CD4-positive, alpha-beta memory T cell (primary cell): ENCODE data around the gene GALNT7. TPM values are rescaled to one million over a fixed set of nuclear protein-coding genes. Genes with fewer than 3 reads are reported as not detected.
"Not testable (repeated sequence)": the region's sequence is repeated elsewhere in the genome, so short reads cannot be mapped to it uniquely, and the experiment has no call there.

Source experiments
- CTCF ChIA-PET: fragments of 350-600 bp; sonication (Branson Sonifier 250); formaldehyde crosslinking; loops from one replicate; lab custom pipeline; 2021; ENCODE audit warnings: inconsistent platforms; ENCODE audit not compliant: partially characterized antibody; lab: Charles Lee
- POLR2A ChIA-PET: fragments of 350-600 bp; sonication (Branson Sonifier 250); formaldehyde crosslinking; loops from one replicate; lab custom pipeline; 2021; ENCODE audit not compliant: partially characterized antibody; lab: Charles Lee
- DNase-seq, 5 donors: peaks; one replicate each; pipeline versions ENCODE4 v3.0.0 to v3.0.0-alpha.2; 2020 to 2022; ENCODE audit warnings: mixed read lengths in 1 of 5
- H3K27ac ChIP-seq: one replicate; pipeline ENCODE4 v1.7.0; 2013; ENCODE audit warnings: low read depth, low read length
- H3K27me3 ChIP-seq: 2 replicates; pipeline ENCODE4 v1.7.0; 2013; ENCODE audit warnings: mild to moderate bottlenecking, low read length, moderate library complexity; ENCODE audit not compliant: insufficient read depth
- H3K36me3 ChIP-seq: 2 replicates; pipeline ENCODE4 v1.7.0; 2013; ENCODE audit warnings: mild to moderate bottlenecking, low read length, moderate library complexity; ENCODE audit not compliant: insufficient read depth
- H3K4me1 ChIP-seq: 2 replicates; pipeline ENCODE4 v1.7.0; 2013; ENCODE audit warnings: mild to moderate bottlenecking, low read length, moderate library complexity; ENCODE audit not compliant: insufficient read depth
- H3K4me3 ChIP-seq, 2 donors: one replicate each; pipeline ENCODE4 v1.7.0; 2013; ENCODE audit warnings: low read length in 2 of 2, mild to moderate bottlenecking in 1 of 2
- H3K9me3 ChIP-seq, 2 donors: one replicate each; pipeline ENCODE4 v1.7.0; 2013; ENCODE audit warnings: low read length in 2 of 2, control low read depth in 1 of 2; ENCODE audit not compliant: control insufficient read depth in 1 of 2
- H3K27ac Mint-ChIP-seq, 7 donors: one replicate each; pipeline ENCODE4 v1.8.0; 2020 to 2021; ENCODE audit warnings: mixed read lengths in 7 of 7, mild to moderate bottlenecking in 6 of 7, inconsistent platforms in 3 of 7, moderate library complexity in 3 of 7
- H3K27me3 Mint-ChIP-seq, 2 donors: one replicate each; pipeline ENCODE4 v1.8.0; 2020 to 2021; ENCODE audit warnings: mixed read lengths in 2 of 2
- H3K36me3 Mint-ChIP-seq, 2 donors: one replicate each; pipeline ENCODE4 v1.8.0; 2020 to 2021; ENCODE audit warnings: mixed read lengths in 2 of 2, inconsistent platforms in 1 of 2, mild to moderate bottlenecking in 1 of 2
- H3K4me1 Mint-ChIP-seq, 4 donors: one replicate each; pipeline ENCODE4 v1.8.0; 2020 to 2021; ENCODE audit warnings: mixed read lengths in 4 of 4, mild to moderate bottlenecking in 1 of 4
- H3K4me3 Mint-ChIP-seq, 8 donors: one replicate each; pipeline ENCODE4 v1.8.0; 2020 to 2021; ENCODE audit warnings: mixed read lengths in 8 of 8, mild to moderate bottlenecking in 7 of 8, moderate library complexity in 6 of 8, inconsistent platforms in 3 of 8
- H3K9me3 Mint-ChIP-seq, 8 donors: one replicate each; pipeline ENCODE4 v1.8.0; 2020 to 2021; ENCODE audit warnings: mixed read lengths in 8 of 8, mild to moderate bottlenecking in 5 of 8, inconsistent platforms in 3 of 8, moderate library complexity in 1 of 8
- intact Hi-C: fragments of 100-400 bp; cut with micrococcal nuclease; formaldehyde crosslinking; loops from one replicate; pipeline ENCODE4 v1.15.1; 2023
- polyA plus RNA-seq, 2 donors: library from polyadenylated mRNA; unstranded; fragments of 300-500 nt; fragmentation: Illumina TruSeq; gene quantifications; one replicate each; pipeline ENCODE4 v1.2.3, GENCODE V29; 2021
- total RNA-seq, 2 experiments: library from RNA; stranded (reverse); gene quantifications; one replicate each; pipeline ENCODE4 v1.2.3, GENCODE V29; 2021

Gene GALNT7
- total and polyA plus RNA-seq, 4 experiments from 2014 or later: 12.6 to 26.3 (median 22.3) TPM

DNA sequence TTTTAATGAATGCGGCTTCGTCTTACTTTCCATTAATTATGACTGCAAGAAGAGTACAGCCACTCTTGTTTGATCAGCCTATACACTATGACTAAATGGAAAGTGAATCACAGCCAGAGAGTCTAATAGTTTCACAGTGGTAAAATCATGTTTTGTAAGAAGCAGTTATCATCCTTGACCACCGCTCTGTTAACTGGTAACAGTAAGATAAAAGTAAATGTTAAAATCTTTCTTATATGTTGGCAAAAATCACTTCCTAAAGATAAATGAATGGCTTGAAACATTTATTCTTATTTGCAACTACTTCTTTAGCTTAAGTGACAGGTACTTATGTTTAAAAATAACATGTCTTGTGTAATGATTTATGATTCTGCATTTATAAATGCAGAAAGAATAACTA is 13.2 kb downstream of the GALNT7 start:
- no peak overlapping the region for H3K27ac Mint-ChIP-seq
- POLR2A ChIA-PET: interaction anchor here (1.2 kb wide), 1 partner anchor 189 kb away, joined by 3 read pairs; no protein-coding TSS in a partner anchor
- CTCF ChIA-PET: interaction anchor here (1.3 kb wide), 1 partner anchor 9 kb away, joined by 3 read pairs; no protein-coding TSS in a partner anchor
- Histone ChIP-seq H3K9me3 (no peaks in the 10 kb centered on the region), H3K4me1 (peaks cover 6% of the 10 kb centered on the region), H3K36me3 (no peaks in the 10 kb centered on the region), H3K27ac (no peak overlapping the region), H3K27me3 (no peaks in the 10 kb centered on the region), H3K4me3 (no peak overlapping the region)
- peaks cover 15 to 30% (median 20%) of the 10 kb centered on the region in 4 donors for H3K4me1 Mint-ChIP-seq
- H3K4me3 Mint-ChIP-seq: no peak overlapping the region
- no peak for DNase-seq
- H3K9me3 Mint-ChIP-seq: no peaks in the 10 kb centered on the region
- intact Hi-C loops: no loop called here
- peaks cover 0 to 7% of the 10 kb centered on the region in 2 donors for H3K36me3 Mint-ChIP-seq
- H3K27me3 Mint-ChIP-seq: no peaks in the 10 kb centered on the region

DNA sequence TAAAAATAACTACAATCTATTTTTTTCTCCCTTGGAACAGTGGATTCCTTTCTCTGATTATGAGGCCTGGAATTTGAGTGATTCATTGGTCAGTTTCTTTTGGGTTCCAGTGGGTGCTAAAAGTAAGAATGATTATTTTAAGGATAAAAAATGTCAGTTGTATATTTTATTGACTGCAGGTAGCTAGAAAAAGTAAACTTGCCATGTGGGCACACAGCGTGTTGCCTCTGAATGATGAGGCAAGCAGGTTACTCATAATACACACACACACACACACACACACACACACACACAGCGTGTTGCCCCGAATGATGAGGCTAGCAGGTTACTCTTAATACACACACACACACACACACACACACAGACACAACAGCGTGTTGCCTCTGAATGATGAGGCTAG is 13.8 kb downstream of the GALNT7 start:
- H3K27me3 Mint-ChIP-seq: no peaks in the 10 kb centered on the region
- Histone ChIP-seq H3K27me3 (no peaks in the 10 kb centered on the region), H3K9me3 (no peaks in the 10 kb centered on the region), H3K4me1 (peaks cover 6% of the 10 kb centered on the region), H3K27ac (no peak overlapping the region), H3K36me3 (no peaks in the 10 kb centered on the region), H3K4me3 (no peak overlapping the region)
- no peak overlapping the region for H3K4me3 Mint-ChIP-seq
- peaks cover 0 to 7% of the 10 kb centered on the region in 2 donors for H3K36me3 Mint-ChIP-seq
- ChIA-PET POLR2A (no interaction called here), CTCF (no interaction called here)
- H3K27ac Mint-ChIP-seq: no peak overlapping the region
- no peak for DNase-seq
- peaks cover 12 to 25% (median 16%) of the 10 kb centered on the region in 4 donors for H3K4me1 Mint-ChIP-seq
- intact Hi-C loops: no loop called here
- no peaks in the 10 kb centered on the region for H3K9me3 Mint-ChIP-seq

DNA sequence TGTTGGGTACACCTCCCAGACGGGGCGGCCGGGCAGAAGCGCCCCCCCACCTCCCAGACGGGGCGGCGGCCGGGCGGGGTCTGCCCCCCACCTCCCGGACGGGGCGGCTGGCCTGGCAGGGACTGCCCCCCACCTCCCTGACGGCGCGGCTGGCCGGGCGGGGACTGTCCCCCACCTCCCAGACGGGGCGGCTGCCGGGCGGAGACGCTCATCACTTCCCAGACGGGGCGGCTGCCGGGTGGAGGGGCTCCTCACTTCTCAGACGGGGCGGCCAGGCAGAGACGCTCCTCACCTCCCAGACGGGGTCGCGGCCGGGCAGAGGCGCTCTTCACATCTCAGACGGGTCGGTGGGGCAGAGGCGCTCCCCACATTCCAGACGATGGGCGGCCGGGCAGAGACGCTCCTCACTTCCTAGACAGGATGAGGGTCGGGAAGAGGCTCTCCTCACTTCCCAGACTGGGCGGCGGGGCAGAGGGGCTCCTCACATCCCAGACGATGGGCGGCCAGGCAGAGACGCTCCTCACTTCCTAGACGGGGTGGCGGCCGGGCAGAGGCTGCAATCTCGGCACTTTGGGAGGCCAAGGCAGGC is 15.1 kb downstream of the GALNT7 start:
- DNase-seq, H3K27ac Mint-ChIP-seq, H3K4me3 ChIP-seq, H3K36me3 ChIP-seq, CTCF ChIA-PET, H3K27ac ChIP-seq, H3K27me3 ChIP-seq, H3K4me1 ChIP-seq, H3K36me3 Mint-ChIP-seq, H3K4me3 Mint-ChIP-seq, H3K27me3 Mint-ChIP-seq, intact Hi-C loops, H3K9me3 ChIP-seq, H3K9me3 Mint-ChIP-seq, POLR2A ChIA-PET: not testable (repeated sequence)
- H3K4me1 Mint-ChIP-seq: peaks cover 13 to 28% (median 17%) of the 10 kb centered on the region in 4 donors

DNA sequence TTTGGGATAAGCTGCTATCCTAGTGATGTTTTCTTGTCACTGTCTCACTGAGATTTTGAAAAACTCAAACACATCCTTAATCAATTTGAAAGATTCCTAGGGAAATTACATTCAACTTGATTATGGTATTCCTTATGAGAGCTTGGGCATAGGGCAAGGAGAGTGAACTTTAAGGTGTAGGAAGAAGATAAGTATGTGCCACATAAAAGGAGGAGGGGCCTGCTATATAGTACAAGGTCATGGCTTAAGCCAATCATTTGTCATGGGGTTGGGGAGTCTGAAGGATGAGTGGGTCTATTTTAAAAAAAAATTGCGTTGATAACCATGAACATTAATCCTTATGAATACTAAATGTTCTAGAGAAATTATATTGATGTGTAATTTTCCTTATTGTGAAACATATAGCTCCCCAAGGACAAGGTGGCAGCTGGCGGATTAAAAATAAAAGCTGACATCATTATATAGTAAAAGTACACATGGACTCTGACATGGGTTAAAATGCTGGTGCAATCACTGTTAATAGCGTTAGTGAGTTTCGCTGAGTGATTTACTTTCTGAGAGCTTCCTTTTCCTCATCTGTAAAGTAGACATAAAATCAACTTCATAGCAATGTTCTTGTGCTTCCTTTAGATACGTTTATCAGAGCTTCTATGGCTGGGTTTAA is 17.4 kb downstream of the GALNT7 start:
- intact Hi-C loops: no loop called here
- Histone ChIP-seq H3K4me1 (peaks cover 10% of the 10 kb centered on the region), H3K36me3 (no peaks in the 10 kb centered on the region), H3K27me3 (no peaks in the 10 kb centered on the region), H3K9me3 (no peaks in the 10 kb centered on the region), H3K27ac (no peak overlapping the region), H3K4me3 (no peak overlapping the region)
- no peak for DNase-seq
- H3K27ac Mint-ChIP-seq: no peak overlapping the region
- CTCF ChIA-PET: interaction anchor here (0.7 to 1.7 kb wide), 3 partner anchors 8 to 172 kb away, joined by 3 read pairs; no protein-coding TSS in a partner anchor
- H3K4me3 Mint-ChIP-seq: no peak overlapping the region
- no peaks in the 10 kb centered on the region for H3K9me3 Mint-ChIP-seq
- POLR2A ChIA-PET: interaction anchor here (0.6 to 1.6 kb wide), 2 partner anchors 11 to 18 kb away, joined by 3 to 8 read pairs; partner anchors contain the start of gene GALNT7
- H3K4me1 Mint-ChIP-seq: peaks cover 21 to 40% (median 31%) of the 10 kb centered on the region in 4 donors
- peaks cover 0 to 7% of the 10 kb centered on the region in 2 donors for H3K36me3 Mint-ChIP-seq
- H3K27me3 Mint-ChIP-seq: no peaks in the 10 kb centered on the region

DNA sequence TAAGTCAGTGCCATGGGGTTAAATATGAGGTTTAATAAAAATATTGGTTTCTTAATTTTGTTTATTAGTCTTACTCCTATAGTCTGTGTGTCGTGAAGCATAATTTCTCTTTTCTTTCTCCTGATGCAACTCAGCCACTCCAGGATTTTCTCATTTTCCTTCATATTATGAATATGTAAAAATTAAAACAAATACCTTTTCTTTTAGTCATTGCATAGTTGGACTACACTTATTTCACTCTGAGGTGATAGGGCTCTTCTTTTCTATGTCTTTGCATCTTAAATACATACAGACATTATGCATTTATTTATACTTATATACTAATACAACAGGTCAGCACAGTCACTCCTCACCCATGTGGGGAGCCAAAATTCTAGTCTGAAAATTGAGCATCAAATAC is 19.1 kb downstream of the GALNT7 start:
- no peak overlapping the region for H3K4me3 ChIP-seq
- no peaks in the 10 kb centered on the region for H3K9me3 Mint-ChIP-seq
- no peak for DNase-seq
- H3K4me1 ChIP-seq: peaks cover 24% of the 10 kb centered on the region
- POLR2A ChIA-PET: no interaction called here
- peaks cover 36 to 57% (median 46%) of the 10 kb centered on the region in 4 donors for H3K4me1 Mint-ChIP-seq
- no peaks in the 10 kb centered on the region for H3K36me3 ChIP-seq
- intact Hi-C loops: no loop called here
- H3K27ac ChIP-seq: no peak overlapping the region
- H3K27me3 ChIP-seq: no peaks in the 10 kb centered on the region
- no peaks in the 10 kb centered on the region for H3K27me3 Mint-ChIP-seq
- CTCF ChIA-PET: no interaction called here
- no peak overlapping the region for H3K4me3 Mint-ChIP-seq
- peaks cover 0 to 7% of the 10 kb centered on the region in 2 donors for H3K36me3 Mint-ChIP-seq
- H3K9me3 ChIP-seq: no peaks in the 10 kb centered on the region
- H3K27ac Mint-ChIP-seq: no peak overlapping the region

DNA sequence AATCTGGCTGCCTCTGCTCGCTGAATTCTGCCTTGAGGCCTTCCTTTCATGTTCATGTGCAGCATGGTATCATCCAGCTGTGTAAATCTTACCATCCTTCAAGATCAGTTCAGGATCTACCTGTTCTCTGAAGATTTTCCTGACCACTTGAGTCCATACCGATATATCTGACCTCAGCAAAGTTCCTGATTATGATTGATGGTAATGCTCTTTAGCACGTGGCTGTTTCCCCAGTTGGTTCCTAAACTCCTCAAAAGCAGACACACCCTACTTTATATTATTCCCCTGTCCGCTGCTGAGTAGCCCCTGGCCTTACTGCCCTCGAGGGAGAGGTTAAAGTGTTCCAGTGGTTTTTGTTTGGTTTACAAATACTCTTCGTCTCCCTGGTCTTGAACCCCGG is 20.0 kb downstream of the GALNT7 start:
- no peak for DNase-seq
- Histone ChIP-seq H3K36me3 (no peaks in the 10 kb centered on the region), H3K9me3 (no peaks in the 10 kb centered on the region), H3K27ac (no peak overlapping the region), H3K27me3 (no peaks in the 10 kb centered on the region), H3K4me1 (peaks cover 24% of the 10 kb centered on the region), H3K4me3 (no peak overlapping the region)
- intact Hi-C loops: no loop called here
- ChIA-PET POLR2A (no interaction called here), CTCF (no interaction called here)
- Mint-ChIP-seq H3K27ac (no peak overlapping the region), H3K27me3 (no peaks in the 10 kb centered on the region), H3K9me3 (no peaks in the 10 kb centered on the region), H3K36me3 (no peaks in the 10 kb centered on the region), H3K4me3 (peak overlapping the region in 1 of 8 donors; percentile 41), H3K4me1 (peaks cover 34 to 59% (median 48%) of the 10 kb centered on the region in 4 donors)

DNA sequence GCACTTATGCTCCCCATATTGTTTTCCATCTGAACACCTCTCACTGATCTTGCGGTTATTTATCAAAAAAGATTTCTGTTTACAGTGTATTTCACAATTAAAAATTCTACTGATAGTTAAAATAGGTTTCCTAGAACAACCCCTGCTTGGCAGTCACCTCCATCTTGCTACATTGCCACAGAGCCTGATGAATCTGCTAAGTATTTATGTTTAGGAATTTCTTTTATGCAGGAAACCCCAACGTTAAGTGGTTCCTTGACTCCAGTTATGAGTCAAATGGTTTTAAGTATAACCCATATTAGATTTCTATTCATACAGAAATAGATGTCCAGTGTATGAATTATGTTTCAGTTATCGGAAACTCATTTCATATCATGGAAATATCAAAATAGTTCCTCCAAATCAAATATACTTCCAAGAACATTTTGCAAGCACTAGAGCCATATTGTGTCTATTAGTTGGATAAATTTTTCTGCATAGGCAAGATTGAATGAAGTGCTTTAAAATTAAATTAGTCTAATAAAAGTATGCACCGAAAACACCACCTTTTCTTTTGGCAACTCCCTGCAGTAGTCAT is 20.6 kb downstream of the GALNT7 start:
- Mint-ChIP-seq H3K9me3 (no peaks in the 10 kb centered on the region), H3K27me3 (no peaks in the 10 kb centered on the region), H3K4me1 (peaks cover 34 to 59% (median 48%) of the 10 kb centered on the region in 4 donors), H3K27ac (no peak overlapping the region), H3K4me3 (peak overlapping the region in 1 of 8 donors; percentile 41), H3K36me3 (no peaks in the 10 kb centered on the region)
- Histone ChIP-seq H3K27ac (no peak overlapping the region), H3K9me3 (no peaks in the 10 kb centered on the region), H3K27me3 (no peaks in the 10 kb centered on the region), H3K4me1 (peaks cover 24% of the 10 kb centered on the region), H3K4me3 (no peak overlapping the region), H3K36me3 (no peaks in the 10 kb centered on the region)
- ChIA-PET CTCF (no interaction called here), POLR2A (no interaction called here)
- intact Hi-C loops: no loop called here
- DNase-seq: no peak
